ENCODE measurements around the gene FBXO44. TPM values are rescaled to one million over a fixed set of nuclear protein-coding genes. Genes with fewer than 3 reads are reported as not detected.
A peak's percentile ranks its signal among the peaks of the same experiment; 100 is the strongest.

Gene FBXO44
- total RNA-seq, 1 experiment from 2014 or later: 24.5 TPM

- H4K8ac ChIP-seq (replicated peaks; ENCODE audit: insufficient read length, low read depth, low read length): no peak overlapping the region
- Mint-ChIP-seq H3K4me3 (no peak overlapping the region), H3K9me3 (no peaks in the 10 kb centered on the region), H3K27ac (0 out of 7 replicates have a peak overlapping the region, but pooled peaks of 1 of the 3 experiments have one; percentile 4), H3K27me3 (ENCODE audit: low read depth) (peaks cover 5% of the 10 kb centered on the region), H3K36me3 (ENCODE audit: insufficient read depth in 1 of 3, low read depth in 3 of 3) (peaks cover 0 to 2% (median 0%) of the 10 kb centered on the region in 3 experiments; a peak in 2 of 7 replicates), H3K4me1 (peaks cover 0 to 9% of the 10 kb centered on the region in 2 experiments; a peak in 2 of 4 replicates)
- H3K79me2 ChIP-seq (ENCODE audit: insufficient read depth, low read length): no peaks in the 10 kb centered on the region
- no peak overlapping the region for H2BK20ac ChIP-seq (ENCODE audit: low read depth, low read length, poor library complexity, severe bottlenecking)
- no peak overlapping the region for H3K56ac ChIP-seq (ENCODE audit: insufficient read length, low read depth, low read length)
- WGBS (ENCODE audit: extremely low coverage, insufficient read length, low lambda C conversion rate): no CpG with 5 or more reads among the region's 8 CpGs
- no peak overlapping the region for H2AFZ ChIP-seq (ENCODE audit: low read length)
- H3K4me2 ChIP-seq (ENCODE audit: insufficient read depth, insufficient read length, low read length): no peak overlapping the region
- no peak overlapping the region for H4K5ac ChIP-seq (ENCODE audit: insufficient read length, low read depth, low read length)
- H3K23ac ChIP-seq (ENCODE audit: insufficient read length, low read depth, low read length): no peak overlapping the region
- H2AK5ac ChIP-seq (ENCODE audit: insufficient read length, low read length): no peak overlapping the region
- no peak overlapping the region for H3K18ac ChIP-seq (ENCODE audit: insufficient read length, low read depth, low read length)
- no peaks in the 10 kb centered on the region for H3K23me2 ChIP-seq (ENCODE audit: insufficient read length, low read depth, low read length, poor library complexity, severe bottlenecking)
- no peak overlapping the region for H3K27ac ChIP-seq (ENCODE audit: insufficient read length, low read depth, low read length)
- H3K9me3 ChIP-seq (ENCODE audit: control insufficient read depth, low read depth, low read length): no peaks in the 10 kb centered on the region
- H3K27me3 ChIP-seq (ENCODE audit: insufficient read depth, low read length): no peaks in the 10 kb centered on the region
- no peaks in the 10 kb centered on the region for H4K20me1 ChIP-seq (ENCODE audit: control insufficient read depth, insufficient read depth, insufficient read length)
- H4K91ac ChIP-seq (ENCODE audit: insufficient read length, low read depth, low read length): no peak overlapping the region
- H2BK120ac ChIP-seq (ENCODE audit: low read depth, low read length, poor library complexity, severe bottlenecking): no peak overlapping the region
- TF ChIP-seq, protein P1, sequence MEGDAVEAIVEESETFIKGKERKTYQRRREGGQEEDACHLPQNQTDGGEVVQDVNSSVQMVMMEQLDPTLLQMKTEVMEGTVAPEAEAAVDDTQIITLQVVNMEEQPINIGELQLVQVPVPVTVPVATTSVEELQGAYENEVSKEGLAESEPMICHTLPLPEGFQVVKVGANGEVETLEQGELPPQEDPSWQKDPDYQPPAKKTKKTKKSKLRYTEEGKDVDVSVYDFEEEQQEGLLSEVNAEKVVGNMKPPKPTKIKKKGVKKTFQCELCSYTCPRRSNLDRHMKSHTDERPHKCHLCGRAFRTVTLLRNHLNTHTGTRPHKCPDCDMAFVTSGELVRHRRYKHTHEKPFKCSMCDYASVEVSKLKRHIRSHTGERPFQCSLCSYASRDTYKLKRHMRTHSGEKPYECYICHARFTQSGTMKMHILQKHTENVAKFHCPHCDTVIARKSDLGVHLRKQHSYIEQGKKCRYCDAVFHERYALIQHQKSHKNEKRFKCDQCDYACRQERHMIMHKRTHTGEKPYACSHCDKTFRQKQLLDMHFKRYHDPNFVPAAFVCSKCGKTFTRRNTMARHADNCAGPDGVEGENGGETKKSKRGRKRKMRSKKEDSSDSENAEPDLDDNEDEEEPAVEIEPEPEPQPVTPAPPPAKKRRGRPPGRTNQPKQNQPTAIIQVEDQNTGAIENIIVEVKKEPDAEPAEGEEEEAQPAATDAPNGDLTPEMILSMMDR (conservative IDR thresholded peaks at IDR 0.05): no peak
- H3K4me1 ChIP-seq (ENCODE audit: insufficient read depth, low read length): no peaks in the 10 kb centered on the region
- no peak overlapping the region for H3K9ac ChIP-seq (ENCODE audit: extremely low read depth, insufficient read length, low read length)
- H3T11ph ChIP-seq (ENCODE audit: low read length): no peak overlapping the region
- no peak for DNase-seq
- no peak overlapping the region for H3K4ac ChIP-seq (ENCODE audit: low read depth, low read length)
- no peak overlapping the region for H2BK5ac ChIP-seq (ENCODE audit: insufficient read length, low read length)
- H3K79me1 ChIP-seq (ENCODE audit: insufficient read depth, low read depth, low read length, poor library complexity, severe bottlenecking): no peaks in the 10 kb centered on the region
- H3K14ac ChIP-seq (ENCODE audit: insufficient read depth, low read length): no peak overlapping the region
- H2BK15ac ChIP-seq (ENCODE audit: low read depth, low read length): no peak overlapping the region
- no peak overlapping the region for H2BK12ac ChIP-seq (ENCODE audit: insufficient read length, low read depth, low read length)
Observed at GRCh38 chr1:11623702-11624101, 31.0 kb upstream of the FBXO44 start.

Data from H9 (cell line).